ENCODE results near the gene MESP1.

MESP1 gene

DNA sequence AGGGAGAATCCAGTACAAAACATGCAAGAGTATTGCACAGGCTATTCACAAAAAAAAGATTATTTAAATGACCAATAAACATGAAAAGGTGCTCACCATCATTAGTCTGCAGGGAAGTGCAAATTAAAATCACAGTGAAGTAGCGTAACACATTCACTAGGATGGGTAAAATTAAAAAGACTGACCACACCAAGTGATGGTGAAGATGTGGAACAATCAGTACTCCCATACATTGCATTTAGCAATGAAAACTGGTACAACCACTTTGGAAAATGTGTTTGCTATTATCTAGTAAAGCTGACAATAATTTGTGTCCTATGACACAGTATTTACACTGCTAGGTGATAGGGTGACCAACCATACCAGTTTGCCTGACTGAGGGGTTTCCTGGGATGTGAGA lies 26.4 kb downstream of the MESP1 start:
- POLR2A ChIA-PET, result no interaction called here
- DNase-seq (ENCODE audit: extremely low spot score), result no peak
- TF ChIP-seq, protein P1, sequence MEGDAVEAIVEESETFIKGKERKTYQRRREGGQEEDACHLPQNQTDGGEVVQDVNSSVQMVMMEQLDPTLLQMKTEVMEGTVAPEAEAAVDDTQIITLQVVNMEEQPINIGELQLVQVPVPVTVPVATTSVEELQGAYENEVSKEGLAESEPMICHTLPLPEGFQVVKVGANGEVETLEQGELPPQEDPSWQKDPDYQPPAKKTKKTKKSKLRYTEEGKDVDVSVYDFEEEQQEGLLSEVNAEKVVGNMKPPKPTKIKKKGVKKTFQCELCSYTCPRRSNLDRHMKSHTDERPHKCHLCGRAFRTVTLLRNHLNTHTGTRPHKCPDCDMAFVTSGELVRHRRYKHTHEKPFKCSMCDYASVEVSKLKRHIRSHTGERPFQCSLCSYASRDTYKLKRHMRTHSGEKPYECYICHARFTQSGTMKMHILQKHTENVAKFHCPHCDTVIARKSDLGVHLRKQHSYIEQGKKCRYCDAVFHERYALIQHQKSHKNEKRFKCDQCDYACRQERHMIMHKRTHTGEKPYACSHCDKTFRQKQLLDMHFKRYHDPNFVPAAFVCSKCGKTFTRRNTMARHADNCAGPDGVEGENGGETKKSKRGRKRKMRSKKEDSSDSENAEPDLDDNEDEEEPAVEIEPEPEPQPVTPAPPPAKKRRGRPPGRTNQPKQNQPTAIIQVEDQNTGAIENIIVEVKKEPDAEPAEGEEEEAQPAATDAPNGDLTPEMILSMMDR (IDR thresholded peaks at IDR 0.05; ENCODE audit: control extremely low read depth, extremely low read depth, low read depth, missing control alignments), result no peak
- CTCF ChIA-PET, result interaction anchor here (1.0 to 1.3 kb wide), 2 partner anchors 15 to 67 kb away, joined by 3 read pairs; no protein-coding TSS in a partner anchor

DNA sequence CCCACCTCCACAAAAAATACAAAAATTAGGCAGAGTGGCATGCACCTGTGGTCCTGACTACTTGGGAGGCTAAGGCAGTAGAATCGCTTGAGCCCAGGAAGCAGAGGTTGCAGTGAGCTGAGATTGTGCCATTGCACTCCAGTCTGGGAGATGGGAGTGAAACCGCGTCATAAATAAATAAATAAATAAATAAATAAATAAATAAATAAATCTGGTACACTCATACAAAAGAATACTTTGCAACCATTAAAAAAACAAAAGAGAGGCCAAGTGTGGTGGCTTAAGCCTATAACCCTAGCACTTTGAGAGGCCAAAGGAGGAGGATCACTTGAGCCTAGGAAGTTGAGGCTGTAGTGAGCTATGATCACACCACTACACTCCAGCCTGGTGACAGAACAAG lies 28.0 kb downstream of the MESP1 start:
- TF ChIP-seq, protein P1 (IDR thresholded peaks at IDR 0.05; ENCODE audit: control extremely low read depth, extremely low read depth, low read depth, missing control alignments), result no peak
- POLR2A ChIA-PET, result no interaction called here
- no peak for DNase-seq (ENCODE audit: extremely low spot score)
- CTCF ChIA-PET, result interaction anchor here (1.1 to 1.5 kb wide), 2 partner anchors 17 to 38 kb away, joined by 3 to 6 read pairs; no protein-coding TSS in a partner anchor

DNA sequence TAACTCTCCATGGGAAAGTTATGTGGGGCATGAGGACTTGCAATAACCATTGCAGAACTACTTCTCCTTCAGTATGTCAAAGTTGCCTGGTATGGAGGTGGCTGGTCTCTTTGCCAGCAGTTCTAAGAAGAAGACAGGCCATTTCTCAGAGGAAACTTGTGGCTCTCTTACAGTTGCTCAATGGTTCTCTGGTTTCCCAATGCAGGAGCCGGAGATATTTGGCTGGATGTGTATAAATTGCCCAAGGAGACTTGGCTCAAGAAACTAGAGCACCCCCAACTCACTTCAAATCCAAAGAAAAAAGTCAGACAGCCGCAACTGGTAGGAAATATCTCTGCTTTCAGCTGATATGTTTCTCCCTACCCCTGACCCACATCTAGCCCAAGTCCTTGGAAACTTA lies 36.3 kb downstream of the MESP1 start:
- CTCF ChIA-PET, result no interaction called here
- DNase-seq (ENCODE audit: extremely low spot score), result no peak
- POLR2A ChIA-PET, result no interaction called here
- TF ChIP-seq, protein P1 (IDR thresholded peaks at IDR 0.05; ENCODE audit: control extremely low read depth, extremely low read depth, low read depth, missing control alignments), result no peak

DNA sequence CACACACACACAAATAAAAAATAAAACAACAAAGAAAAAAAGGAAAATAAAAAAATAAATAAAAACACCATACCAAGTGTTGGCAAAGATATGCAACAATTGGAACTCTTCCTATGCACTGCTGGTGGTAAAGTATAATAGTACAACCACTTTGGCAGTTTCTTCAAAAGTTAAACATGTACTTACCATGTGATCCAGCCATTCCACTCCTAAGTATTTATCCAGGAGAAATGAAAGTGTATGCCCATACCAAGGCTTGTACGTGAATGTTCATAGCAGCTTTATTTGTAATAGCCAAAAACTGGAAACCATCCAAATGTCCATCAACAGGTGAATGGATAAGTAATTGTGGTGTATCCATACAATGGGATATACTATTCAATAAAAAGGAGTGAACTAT lies 43.5 kb downstream of the MESP1 start:
- no peak for DNase-seq (ENCODE audit: extremely low spot score)
- TF ChIP-seq, protein P1 (IDR thresholded peaks at IDR 0.05; ENCODE audit: control extremely low read depth, extremely low read depth, low read depth, missing control alignments), result no peak
- POLR2A ChIA-PET, result no interaction called here
- CTCF ChIA-PET, result interaction anchor here (1.1 kb wide), 1 partner anchor 26 kb away, joined by 3 read pairs; no protein-coding TSS in a partner anchor

DNA sequence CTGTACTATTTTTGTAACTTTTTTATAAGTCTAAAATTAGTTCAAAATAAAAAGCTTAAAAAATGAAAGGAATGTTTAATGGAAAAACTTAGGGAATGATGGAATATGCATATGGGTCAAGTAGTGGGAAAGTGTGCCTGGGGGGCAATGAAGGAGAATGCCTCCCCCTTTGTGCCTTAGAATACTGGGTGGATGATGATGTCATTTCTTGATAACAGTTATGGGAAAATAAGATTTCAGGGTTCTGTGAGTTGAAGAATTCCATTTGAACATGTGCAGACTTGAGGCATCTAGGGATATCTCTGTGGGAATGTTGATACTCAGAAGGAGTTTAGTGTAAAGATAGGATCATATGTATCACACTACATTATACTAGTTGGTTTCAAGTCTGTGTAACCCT lies 46.6 kb downstream of the MESP1 start:
- DNase-seq (ENCODE audit: extremely low spot score), result no peak
- TF ChIP-seq, protein P1 (IDR thresholded peaks at IDR 0.05; ENCODE audit: control extremely low read depth, extremely low read depth, low read depth, missing control alignments), result no peak
- POLR2A ChIA-PET, result no interaction called here
- CTCF ChIA-PET, result interaction anchor here (1.9 kb wide), 1 partner anchor 14 kb away, joined by 5 read pairs; no protein-coding TSS in a partner anchor
